GM08714 (cell line): ENCODE results near the gene ATF1.

Source experiments
- H3K4me3 ChIP-seq: fragments of 200-500 bp; sonication (Bioruptor generic); 2 replicates; pipeline ENCODE4 v1.5.1; 2014; ENCODE audit warnings: mild to moderate bottlenecking, low read length, inconsistent platforms
- ZNF274 ChIP-seq: IDR thresholded peaks from 2 replicates; pipeline ENCODE4 v1.6.1; 2012; ENCODE audit warnings: mild to moderate bottlenecking, low read depth, low read length

Gene ATF1

GRCh38 chr12:50763639-50764285 lies at the start of gene ATF1:
Gene ATF1 (plus strand): TSS chr12:50764101. CDS start chr12:50780146, 16,045 bp downstream.
- TF ChIP-seq ZNF274 = no peak
- H3K4me3 ChIP-seq = peak within 1 kb of the TSS; percentile 90

GRCh38 chr12:50715174-50715573 lies 48.7 kb upstream of the ATF1 start:
- H3K4me3 ChIP-seq = no peak overlapping the region
- TF ChIP-seq ZNF274 = no peak

GRCh38 chr12:50718760-50719159 lies 45.1 kb upstream of the ATF1 start:
- TF ChIP-seq ZNF274 = no peak
- H3K4me3 ChIP-seq = no peak overlapping the region

- no peak for TF ChIP-seq ZNF274
- H3K4me3 ChIP-seq = no peak overlapping the region
Observed at GRCh38 chr12:50720085-50720484, 43.8 kb upstream of the ATF1 start.

DNA sequence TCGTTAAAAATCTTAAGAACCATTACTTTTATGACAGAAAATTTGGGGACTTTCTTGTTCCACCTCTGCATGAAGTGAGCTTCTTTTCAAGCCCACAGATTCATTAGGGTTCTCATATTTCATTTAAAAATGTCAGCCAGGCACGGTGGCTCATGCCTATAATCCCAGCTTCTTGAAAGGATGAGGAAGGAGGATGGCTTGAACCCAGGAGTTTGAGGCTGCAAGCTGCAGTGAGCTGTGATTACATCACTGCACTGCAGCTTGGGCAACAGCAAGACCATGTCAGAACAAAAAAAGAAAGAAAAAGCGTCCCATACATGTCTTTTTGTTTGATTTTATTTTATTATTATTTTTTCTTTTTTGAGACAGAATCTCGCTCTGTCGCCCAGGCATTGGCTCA lies 43.4 kb upstream of the ATF1 start:
- no peak for TF ChIP-seq ZNF274
- H3K4me3 ChIP-seq = no peak overlapping the region

GRCh38 chr12:50723865-50724264 lies 40.0 kb upstream of the ATF1 start:
- TF ChIP-seq ZNF274 = no peak
- no peak overlapping the region for H3K4me3 ChIP-seq

GRCh38 chr12:50725011-50725942 lies 38.6 kb upstream of the ATF1 start:
- H3K4me3 ChIP-seq = no peak overlapping the region
- no peak for TF ChIP-seq ZNF274

- no peak for TF ChIP-seq ZNF274
- no peak overlapping the region for H3K4me3 ChIP-seq
Observed at GRCh38 chr12:50727466-50727865, 36.4 kb upstream of the ATF1 start.

DNA sequence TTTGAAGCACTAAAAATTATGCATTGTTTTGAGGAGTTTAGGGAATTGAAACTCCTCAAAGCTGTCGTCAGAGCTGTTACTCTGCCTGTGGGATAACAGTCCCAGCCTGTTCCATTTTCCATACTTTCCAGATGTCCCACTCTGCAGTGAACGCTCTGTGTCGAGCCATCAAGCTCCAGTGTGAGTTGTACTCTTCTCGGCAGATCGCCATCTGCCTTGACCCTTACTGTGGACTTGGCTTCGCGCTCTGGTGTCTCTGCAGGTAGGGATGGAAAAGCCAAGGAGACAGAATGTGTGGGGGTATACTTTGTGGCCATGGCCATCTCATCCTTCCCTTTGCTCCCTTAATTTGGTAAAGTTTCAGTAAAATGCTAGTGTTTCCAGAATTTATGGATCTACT lies 35.5 kb upstream of the ATF1 start:
- H3K4me3 ChIP-seq = no peak overlapping the region
- TF ChIP-seq ZNF274 = no peak

DNA sequence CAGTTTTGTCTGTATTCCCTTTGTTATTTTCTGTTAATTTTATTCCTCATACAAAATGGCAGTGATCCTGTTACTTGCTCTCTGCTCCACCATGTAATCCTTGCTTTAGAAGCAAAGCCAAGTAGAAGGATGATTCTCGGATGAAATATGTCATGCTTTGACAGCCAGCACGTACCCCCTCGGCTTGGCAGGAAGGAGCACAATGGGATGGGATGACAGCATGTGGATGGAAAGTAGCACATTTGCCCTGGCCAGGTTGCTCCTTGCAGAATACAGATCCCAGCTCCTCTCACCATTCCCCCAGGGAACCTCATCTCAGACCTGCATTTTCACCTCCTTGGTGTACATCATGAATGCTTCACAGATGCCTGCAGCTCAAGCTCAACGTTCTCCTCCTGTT lies 35.1 kb upstream of the ATF1 start:
- H3K4me3 ChIP-seq = no peak overlapping the region
- no peak for TF ChIP-seq ZNF274

- no peak for TF ChIP-seq ZNF274
- H3K4me3 ChIP-seq = no peak overlapping the region
Observed at GRCh38 chr12:50732591-50732990, 31.3 kb upstream of the ATF1 start.

- TF ChIP-seq ZNF274 = no peak
- no peak overlapping the region for H3K4me3 ChIP-seq
Observed at GRCh38 chr12:50733706-50734105, 30.2 kb upstream of the ATF1 start.

DNA sequence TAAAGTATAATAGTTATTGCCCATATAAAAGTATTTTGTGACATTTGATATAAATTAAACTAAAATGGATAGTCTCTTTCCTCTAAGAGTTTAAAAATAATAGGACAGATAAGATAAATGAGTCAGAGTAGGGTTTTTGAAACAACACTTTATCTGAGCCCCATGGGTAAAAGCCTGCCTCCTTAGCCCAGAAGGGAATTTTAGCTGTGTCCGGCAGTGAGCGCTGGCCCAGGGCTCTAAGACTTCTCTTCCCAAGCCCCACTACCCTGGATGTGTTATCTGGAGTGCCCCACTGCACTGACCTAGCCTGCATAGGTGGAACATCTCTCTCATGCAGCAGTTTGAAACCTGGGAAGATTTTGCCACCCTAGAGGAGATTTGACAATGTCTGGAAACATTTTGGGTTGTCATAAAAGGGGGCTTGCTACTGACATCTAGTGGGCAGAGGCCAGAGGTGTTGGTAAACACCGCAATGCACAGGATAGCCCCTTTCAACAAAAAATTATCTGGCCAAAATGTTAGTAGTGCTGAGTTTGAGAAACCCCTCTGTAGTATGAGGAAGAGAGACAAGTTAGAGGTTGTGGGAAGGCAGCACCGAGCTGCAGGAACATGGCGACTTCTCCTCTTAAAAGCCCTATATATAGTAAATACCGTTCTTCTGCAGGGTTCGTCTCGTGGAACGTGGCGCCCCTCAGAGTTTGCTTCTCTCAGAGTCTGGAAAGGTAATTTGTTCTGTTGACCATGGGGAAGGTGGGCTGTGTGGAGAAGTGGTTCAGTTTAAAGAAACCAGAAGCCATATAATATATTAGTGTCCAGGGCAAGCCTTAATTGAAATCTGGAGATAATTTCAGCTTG lies 29.3 kb upstream of the ATF1 start:
- no peak for TF ChIP-seq ZNF274
- H3K4me3 ChIP-seq = no peak overlapping the region

- TF ChIP-seq ZNF274 = no peak
- H3K4me3 ChIP-seq = no peak overlapping the region
Observed at GRCh38 chr12:50739611-50740010, 24.3 kb upstream of the ATF1 start.
